Endothelial cell of umbilical vein (primary cell): ENCODE data around the gene KCTD11. TPM values are rescaled to one million over a fixed set of nuclear protein-coding genes. Genes with fewer than 3 reads are reported as not detected.

Experiments
- BruUV-seq: library from RNA; stranded (reverse); fragments of 400-500 nt; replicated peaks from 2 replicates; lab custom pipeline; 2021; lab: Mats Ljungman, UMichigan
- CTCF ChIA-PET: fragments of 300-600, 350-600 bp; sonication (Branson Sonifier 250); formaldehyde crosslinking; loops from one replicate; lab custom pipeline; 2021; ENCODE audit warnings: antibody characterized with exemption, inconsistent platforms; lab: Charles Lee
- POLR2A ChIA-PET: fragments of 300-600, 350-600 bp; sonication (Branson Sonifier 250); formaldehyde crosslinking; loops from one replicate; lab custom pipeline; 2021; ENCODE audit warnings: antibody characterized with exemption, inconsistent platforms; lab: Charles Lee
- DNase-seq: peaks from one replicate; pipeline ENCODE4 v3.0.0-alpha.2; 2011; ENCODE audit warnings: low read depth, low spot score
- FAIRE-seq: peaks from 2 replicates; lab custom pipeline; 2011; peaks lifted over from hg19 to GRCh38; lab: Jason Lieb, UNC
- H2AFZ ChIP-seq: 2 replicates; pipeline ENCODE4 v1.6.0; 2012; ENCODE audit warnings: low read depth, low read length, control low read depth, inconsistent platforms
- H3K27ac ChIP-seq: 2 replicates; pipeline ENCODE4 v1.5.1; 2011; ENCODE audit warnings: low read depth, mild to moderate bottlenecking, control low read depth, low read length, moderate library complexity; ENCODE audit not compliant: insufficient read depth
- H3K27me3 ChIP-seq, 2 experiments: 2 replicates each; pipeline versions ENCODE4 v1.6.0 to v1.6.1; 2011; ENCODE audit warnings: low read length in 2 of 2, mixed read lengths in 1 of 2; ENCODE audit not compliant: control insufficient read depth in 2 of 2, insufficient read depth in 2 of 2
- H3K36me3 ChIP-seq, 2 experiments: 2 replicates in 1 of 2; 3 replicates in 1 of 2; pipeline ENCODE4 v1.5.1; 2011; ENCODE audit warnings: low read length in 2 of 2, mild to moderate bottlenecking in 1 of 2, moderate library complexity in 1 of 2; ENCODE audit not compliant: control insufficient read depth in 2 of 2, insufficient read depth in 2 of 2; ENCODE audit errors: extremely low read depth in 1 of 2
- H3K4me1 ChIP-seq: 3 replicates; pipeline ENCODE4 v1.5.1; 2011; ENCODE audit warnings: mild to moderate bottlenecking, low read length; ENCODE audit not compliant: control insufficient read depth, insufficient read depth; ENCODE audit errors: extremely low read depth
- H3K4me2 ChIP-seq: 2 replicates; pipeline ENCODE4 v1.6.1; 2011; ENCODE audit warnings: low read length, control low read depth, mixed read lengths; ENCODE audit not compliant: insufficient read depth
- H3K4me3 ChIP-seq, 3 experiments: fragments of 200-600 bp in 1 of 3; sonication (generic), shearing (Covaris generic) in 1 of 3; replicated peaks in 1 of 3; 2 replicates each; pipeline ENCODE4 v1.5.1; 2011 to 2016; ENCODE audit warnings: control low read depth in 3 of 3, low read length in 3 of 3, mild to moderate bottlenecking in 2 of 3, inconsistent platforms in 1 of 3, low read depth in 1 of 3, moderate library complexity in 1 of 3; ENCODE audit not compliant: insufficient read depth in 1 of 3
- H3K79me2 ChIP-seq: 2 replicates; pipeline ENCODE4 v1.6.0; 2012; ENCODE audit warnings: low read length, inconsistent platforms; ENCODE audit not compliant: control insufficient read depth, insufficient read depth
- H3K9ac ChIP-seq: replicated peaks from 2 replicates; pipeline ENCODE3; 2011; ENCODE audit warnings: low read length, control low read depth; ENCODE audit not compliant: insufficient read depth; ENCODE audit errors: extremely low read depth
- H3K9me1 ChIP-seq: replicated peaks from 3 replicates; pipeline ENCODE4 v1.6.0; 2011; ENCODE audit warnings: mild to moderate bottlenecking, low read length; ENCODE audit not compliant: control insufficient read depth, insufficient read depth; ENCODE audit errors: extremely low read depth
- H3K9me3 ChIP-seq: replicated peaks from 2 replicates; pipeline ENCODE4 v1.5.1; 2012; ENCODE audit warnings: low read length, inconsistent platforms; ENCODE audit not compliant: control insufficient read depth, insufficient read depth
- H4K20me1 ChIP-seq: replicated peaks from 2 replicates; pipeline ENCODE3; 2011; ENCODE audit warnings: mild to moderate bottlenecking, low read length; ENCODE audit not compliant: control insufficient read depth, insufficient read depth; ENCODE audit errors: extremely low read depth
- EZH2 ChIP-seq: IDR thresholded peaks from 2 replicates; pipeline ENCODE4 v1.6.1; 2012; ENCODE audit warnings: borderline replicate concordance, low read depth, mild to moderate bottlenecking, moderate library complexity, low read length, inconsistent platforms; ENCODE audit not compliant: severe bottlenecking
- FOS ChIP-seq: IDR thresholded peaks from 2 replicates; pipeline ENCODE4 v1.6.1; 2011; ENCODE audit warnings: mild to moderate bottlenecking, low read length, moderate library complexity, borderline replicate concordance; ENCODE audit not compliant: insufficient read depth
- GATA2 ChIP-seq: IDR thresholded peaks from 2 replicates; pipeline ENCODE4 v1.7.0; 2011; ENCODE audit warnings: low read depth, mild to moderate bottlenecking, moderate library complexity, mixed read lengths, low read length; ENCODE audit not compliant: insufficient read length, insufficient read depth
- JUN ChIP-seq: IDR thresholded peaks from 2 replicates; pipeline ENCODE4 v1.6.1; 2011; ENCODE audit warnings: borderline replicate concordance, low read depth; ENCODE audit not compliant: insufficient read length, insufficient read depth
- MAX ChIP-seq: IDR thresholded peaks from 2 replicates; pipeline ENCODE4 v1.6.1; 2011; ENCODE audit not compliant: insufficient read depth, insufficient read length
- MYC ChIP-seq: IDR thresholded peaks from one replicate; pipeline ENCODE4 v1.6.1; 2011; ENCODE audit warnings: mild to moderate bottlenecking, low read depth, low read length
- POLR2A ChIP-seq: IDR thresholded peaks from 2 replicates; pipeline ENCODE4 v1.6.1; 2012; ENCODE audit warnings: low read depth, mild to moderate bottlenecking, control low read depth, low read length
- POLR2AphosphoS5 ChIP-seq: IDR thresholded peaks from 2 replicates; pipeline ENCODE4 v1.6.1; 2012; ENCODE audit warnings: low read depth, mild to moderate bottlenecking, control low read depth, low read length, moderate library complexity; ENCODE audit not compliant: insufficient read depth
- dilution Hi-C: fragments of 300-500 bp; cut with MboI; formaldehyde crosslinking; loops from one replicate; pipeline ENCODE4 v1.15.0; 2019; ENCODE audit warnings: low sequenced_read_pairs; ENCODE audit not compliant: extremely low pct_ligation_motif_present
- intact Hi-C: fragments of 100-400 bp; cut with micrococcal nuclease; formaldehyde crosslinking; loops from one replicate; pipeline ENCODE4 v1.10.0; 2022
- polyA plus RNA-seq, 4 experiments: library from polyadenylated mRNA; depleted of rRNA in 3 of 4; stranded (reverse) in 3 of 4; unstranded in 1 of 4; fragments of >200 nt; gene quantifications; 2 replicates each; pipeline versions ENCODE4 v1.2.1 to v1.2.3, GENCODE V29; 2011 to 2012; ENCODE audit warnings: missing spikeins in 1 of 4
- total RNA-seq: library from RNA; stranded (reverse); gene quantifications from 2 replicates; pipeline ENCODE4 v1.2.3, GENCODE V29; 2021
- TF ChIP-seq, protein P1 (sequence below), 2 donors: IDR thresholded peaks; 1 replicate in 1 of 2; 2 replicates in 1 of 2; pipeline ENCODE4 v1.5.1; 2011; ENCODE audit warnings: low read length in 2 of 2, mild to moderate bottlenecking in 2 of 2, moderate library complexity in 2 of 2, control low read depth in 1 of 2, inconsistent platforms in 1 of 2, low read depth in 1 of 2; ENCODE audit not compliant: insufficient read depth in 1 of 2; ENCODE audit errors: extremely low read depth in 1 of 2

The KCTD11 gene
- total and polyA plus RNA-seq, 2 donors (not counting 3 experiments of a cell fraction or from before 2014, with no cell fraction given): 3.8 to 6.5 TPM

DNA sequence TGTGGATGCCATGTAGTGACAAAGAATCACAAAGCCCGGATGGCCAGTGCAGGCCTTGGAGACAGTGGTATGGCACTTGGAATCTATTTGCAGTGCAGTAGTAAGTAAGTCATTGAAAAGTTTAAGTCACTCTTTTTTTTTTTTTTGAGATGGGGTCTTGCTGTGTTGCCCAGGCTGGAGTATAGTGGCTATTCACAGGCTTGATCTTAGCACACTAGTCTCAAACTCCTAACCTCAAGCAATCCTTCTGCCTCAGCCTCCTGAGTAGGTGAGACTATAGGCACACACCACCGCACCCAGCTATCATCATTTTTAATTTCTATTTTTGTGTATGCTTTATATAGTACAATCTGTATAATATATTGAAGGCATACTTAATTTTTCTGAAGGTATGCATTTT lies 46.6 kb downstream of the KCTD11 start:
- Histone ChIP-seq H3K79me2 (peaks cover 2% of the 10 kb centered on the region), H3K4me3 (no peak overlapping the region), H3K9ac (no peak overlapping the region), H3K27ac (no peak overlapping the region), H3K9me1 (no peaks in the 10 kb centered on the region), H3K4me1 (peaks cover 12% of the 10 kb centered on the region), H2AFZ (no peak overlapping the region), H3K27me3 (no peaks in the 10 kb centered on the region), H3K4me2 (no peak overlapping the region), H3K36me3 (no peaks in the 10 kb centered on the region), H4K20me1 (no peaks in the 10 kb centered on the region), H3K9me3 (no peaks in the 10 kb centered on the region)
- FAIRE-seq: no peak
- no peak for TF ChIP-seq MYC
- TF ChIP-seq, protein P1, sequence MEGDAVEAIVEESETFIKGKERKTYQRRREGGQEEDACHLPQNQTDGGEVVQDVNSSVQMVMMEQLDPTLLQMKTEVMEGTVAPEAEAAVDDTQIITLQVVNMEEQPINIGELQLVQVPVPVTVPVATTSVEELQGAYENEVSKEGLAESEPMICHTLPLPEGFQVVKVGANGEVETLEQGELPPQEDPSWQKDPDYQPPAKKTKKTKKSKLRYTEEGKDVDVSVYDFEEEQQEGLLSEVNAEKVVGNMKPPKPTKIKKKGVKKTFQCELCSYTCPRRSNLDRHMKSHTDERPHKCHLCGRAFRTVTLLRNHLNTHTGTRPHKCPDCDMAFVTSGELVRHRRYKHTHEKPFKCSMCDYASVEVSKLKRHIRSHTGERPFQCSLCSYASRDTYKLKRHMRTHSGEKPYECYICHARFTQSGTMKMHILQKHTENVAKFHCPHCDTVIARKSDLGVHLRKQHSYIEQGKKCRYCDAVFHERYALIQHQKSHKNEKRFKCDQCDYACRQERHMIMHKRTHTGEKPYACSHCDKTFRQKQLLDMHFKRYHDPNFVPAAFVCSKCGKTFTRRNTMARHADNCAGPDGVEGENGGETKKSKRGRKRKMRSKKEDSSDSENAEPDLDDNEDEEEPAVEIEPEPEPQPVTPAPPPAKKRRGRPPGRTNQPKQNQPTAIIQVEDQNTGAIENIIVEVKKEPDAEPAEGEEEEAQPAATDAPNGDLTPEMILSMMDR (IDR thresholded peaks at IDR 0.05; ENCODE audit: extremely low read depth in 1 of 2, insufficient read depth in 1 of 2, low read depth in 1 of 2, low read length in 2 of 2): no peak
- no peak for TF ChIP-seq FOS
- TF ChIP-seq JUN: no peak
- no peak for TF ChIP-seq EZH2
- TF ChIP-seq POLR2AphosphoS5: no peak
- TF ChIP-seq GATA2: no peak
- TF ChIP-seq POLR2A: no peak
- no peak for TF ChIP-seq MAX
- CTCF ChIA-PET: interaction anchor here (1.2 to 1.3 kb wide), 2 partner anchors 24 to 38 kb away, joined by 3 to 4 read pairs; no protein-coding TSS in a partner anchor
- dilution Hi-C loops: no loop called here
- BruUV-seq: no TSS peak
- intact Hi-C loops: no loop called here
- no peak for DNase-seq
- POLR2A ChIA-PET: interaction anchor here (0.6 kb wide), 1 partner anchor 135 kb away, joined by 3 read pairs; no protein-coding TSS in a partner anchor
